CD14-positive monocyte (primary cell): Measurements from ENCODE around the gene ISG15. TPM values are rescaled to one million over a fixed set of nuclear protein-coding genes. Genes with fewer than 3 reads are reported as not detected.

ENCODE experiments used
- DNase-seq, 3 donors: peaks; one replicate each; pipeline ENCODE4 v3.0.0-alpha.2; 2011 to 2022
- H2AFZ ChIP-seq: 2 replicates; pipeline ENCODE4 v1.6.0; 2012; ENCODE audit warnings: mild to moderate bottlenecking, low read depth, low read length, inconsistent platforms; ENCODE audit not compliant: insufficient read depth, poor library complexity, severe bottlenecking
- H3K27ac ChIP-seq, 2 donors: 1 replicate in 1 of 2; 2 replicates in 1 of 2; pipeline ENCODE4 v1.5.1; 2012 to 2013; ENCODE audit warnings: low read length in 2 of 2, control low read depth in 1 of 2, inconsistent platforms in 1 of 2, low read depth in 1 of 2, mild to moderate bottlenecking in 1 of 2
- H3K27me3 ChIP-seq, 2 donors: one replicate each; pipeline versions ENCODE4 v1.6.0 to v1.6.1; 2011 to 2013; ENCODE audit warnings: low read length in 2 of 2; ENCODE audit not compliant: control insufficient read depth in 2 of 2, insufficient read depth in 2 of 2
- H3K36me3 ChIP-seq, 2 donors: replicated peaks in 1 of 2; 1 replicate in 1 of 2; 2 replicates in 1 of 2; pipeline versions ENCODE4 v1.5.1 to v1.6.1; 2012 to 2013; ENCODE audit warnings: low read length in 2 of 2, control low read depth in 1 of 2, inconsistent platforms in 1 of 2, mild to moderate bottlenecking in 1 of 2; ENCODE audit not compliant: insufficient read depth in 2 of 2, control insufficient read depth in 1 of 2
- H3K4me1 ChIP-seq, 2 donors: 1 replicate in 1 of 2; 2 replicates in 1 of 2; pipeline versions ENCODE4 v1.5.1 to v1.6.1; 2012 to 2013; ENCODE audit warnings: low read length in 2 of 2, control low read depth in 1 of 2, inconsistent platforms in 1 of 2, mild to moderate bottlenecking in 1 of 2, moderate library complexity in 1 of 2; ENCODE audit not compliant: insufficient read depth in 2 of 2, control insufficient read depth in 1 of 2
- H3K4me2 ChIP-seq: replicated peaks from 2 replicates; pipeline ENCODE3; 2012; ENCODE audit warnings: low read length, moderate library complexity, mild to moderate bottlenecking; ENCODE audit not compliant: poor library complexity, severe bottlenecking; ENCODE audit errors: extremely low read depth
- H3K4me3 ChIP-seq, 3 experiments: fragments of 200-600 bp in 1 of 3; sonication (generic) in 1 of 3; replicated peaks in 1 of 3; 1 replicate in 2 of 3; 2 replicates in 1 of 3; pipeline ENCODE4 v1.5.1; 2011 to 2013; ENCODE audit warnings: low read length in 3 of 3, mild to moderate bottlenecking in 3 of 3, control low read depth in 2 of 3, low read depth in 2 of 3, inconsistent platforms in 1 of 3, moderate library complexity in 1 of 3
- H3K79me2 ChIP-seq: 2 replicates; pipeline ENCODE4 v1.6.0; 2012; ENCODE audit warnings: mild to moderate bottlenecking, control low read depth, inconsistent platforms, low read length, moderate library complexity; ENCODE audit not compliant: insufficient read depth
- H3K9ac ChIP-seq: 2 replicates; pipeline ENCODE4 v1.6.0; 2017; ENCODE audit warnings: low read length, mild to moderate bottlenecking; ENCODE audit not compliant: insufficient read depth, poor library complexity, severe bottlenecking
- H3K9me3 ChIP-seq, 2 donors: replicated peaks in 1 of 2; 1 replicate in 1 of 2; 2 replicates in 1 of 2; pipeline versions ENCODE4 v1.5.1 to v1.6.1; 2012 to 2013; ENCODE audit warnings: low read length in 2 of 2, control low read depth in 1 of 2; ENCODE audit not compliant: control insufficient read depth in 1 of 2, insufficient read depth in 1 of 2
- H4K20me1 ChIP-seq: 2 replicates; pipeline ENCODE4 v1.6.0; 2012; ENCODE audit warnings: mild to moderate bottlenecking, low read length, control low read depth, moderate library complexity; ENCODE audit not compliant: insufficient read depth
- H3K27ac Mint-ChIP-seq, 7 donors: one replicate each; pipeline ENCODE4 v1.8.0; 2020; ENCODE audit warnings: mild to moderate bottlenecking in 7 of 7, mixed read lengths in 7 of 7, moderate library complexity in 6 of 7, inconsistent platforms in 2 of 7
- H3K27me3 Mint-ChIP-seq, 3 donors: one replicate each; pipeline ENCODE4 v1.8.0; 2021 to 2022; ENCODE audit warnings: low read depth in 3 of 3, mild to moderate bottlenecking in 3 of 3, mixed read lengths in 3 of 3, moderate library complexity in 3 of 3, inconsistent platforms in 1 of 3
- H3K36me3 Mint-ChIP-seq, 2 donors: one replicate each; pipeline ENCODE4 v1.8.0; 2020; ENCODE audit warnings: mixed read lengths in 2 of 2, inconsistent platforms in 1 of 2, mild to moderate bottlenecking in 1 of 2
- H3K4me1 Mint-ChIP-seq: one replicate; pipeline ENCODE4 v1.8.0; 2020; ENCODE audit warnings: mild to moderate bottlenecking, mixed read lengths
- H3K4me3 Mint-ChIP-seq, 2 donors: one replicate each; pipeline ENCODE4 v1.8.0; 2020; ENCODE audit warnings: mild to moderate bottlenecking in 2 of 2, mixed read lengths in 2 of 2, moderate library complexity in 1 of 2
- H3K9me3 Mint-ChIP-seq, 7 donors: one replicate each; pipeline ENCODE4 v1.8.0; 2020 to 2022; ENCODE audit warnings: mixed read lengths in 7 of 7, mild to moderate bottlenecking in 6 of 7, moderate library complexity in 6 of 7, inconsistent platforms in 2 of 7
- CTCF ChIP-seq: fragments of 200-600 bp; IDR thresholded peaks from one replicate; pipeline ENCODE4 v1.8.0; 2022; ENCODE audit warnings: antibody characterized with exemption, mild to moderate bottlenecking
- WGBS: methylation state at CpG from one replicate; pipeline ENCODE4 v1.1.5; 2013; ENCODE audit warnings: missing lambda C conversion rate; ENCODE audit not compliant: insufficient coverage; 5-methylcytosine and 5-hydroxymethylcytosine counted together
- intact Hi-C, 2 donors: fragments of 100-400 bp; cut with micrococcal nuclease; formaldehyde crosslinking; loops; one replicate each; pipeline versions ENCODE4 v1.15.0 to v1.15.1; 2023
- polyA plus RNA-seq, 3 donors: library from polyadenylated mRNA; depleted of rRNA in 1 of 3; unstranded in 2 of 3; stranded (reverse) in 1 of 3; fragments of 300-500 nt in 2 of 3; fragments of >200 nt in 1 of 3; fragmentation: Illumina TruSeq in 2 of 3; gene quantifications; 1 replicate in 2 of 3; 2 replicates in 1 of 3; pipeline ENCODE4 v1.2.3, GENCODE V29; 2012 to 2021

The ISG15 gene
- polyA plus RNA-seq, 3 donors = 128 to 241 (median 145) TPM

GRCh38 chr1:980602-981395 is 32.5 kb upstream of the ISG15 start:
- Mint-ChIP-seq H3K27ac (no peak overlapping the region), H3K4me3 (no peak overlapping the region), H3K27me3 (peaks cover 23 to 37% (median 27%) of the 10 kb centered on the region in 3 donors), H3K9me3 (peaks cover 2 to 5% (median 4%) of the 10 kb centered on the region in 7 donors), H3K4me1 (peaks cover 1% of the 10 kb centered on the region), H3K36me3 (no peaks in the 10 kb centered on the region)
- H3K9me3 ChIP-seq = peaks cover 0 to 5% of the 10 kb centered on the region in 2 donors
- H2AFZ ChIP-seq = no peak overlapping the region
- no peak overlapping the region for H3K9ac ChIP-seq
- H3K4me1 ChIP-seq = peaks cover 5 to 6% of the 10 kb centered on the region in 2 donors
- 88% methylated on average over 30 of the region's 35 CpGs for WGBS
- no peak overlapping the region for H3K27ac ChIP-seq
- H3K4me3 ChIP-seq = no peak overlapping the region
- no peaks in the 10 kb centered on the region for H4K20me1 ChIP-seq
- TF ChIP-seq CTCF = no peak
- DNase-seq = no peak
- H3K79me2 ChIP-seq = no peaks in the 10 kb centered on the region
- no peak overlapping the region for H3K4me2 ChIP-seq
- intact Hi-C loops = loop anchor here (5.0 to 10.0 kb wide), 2 partner anchors 82 to 84 kb away; no protein-coding TSS in a partner anchor
- H3K36me3 ChIP-seq = no peaks in the 10 kb centered on the region
- peaks cover 0 to 9% of the 10 kb centered on the region in 2 donors for H3K27me3 ChIP-seq

DNA sequence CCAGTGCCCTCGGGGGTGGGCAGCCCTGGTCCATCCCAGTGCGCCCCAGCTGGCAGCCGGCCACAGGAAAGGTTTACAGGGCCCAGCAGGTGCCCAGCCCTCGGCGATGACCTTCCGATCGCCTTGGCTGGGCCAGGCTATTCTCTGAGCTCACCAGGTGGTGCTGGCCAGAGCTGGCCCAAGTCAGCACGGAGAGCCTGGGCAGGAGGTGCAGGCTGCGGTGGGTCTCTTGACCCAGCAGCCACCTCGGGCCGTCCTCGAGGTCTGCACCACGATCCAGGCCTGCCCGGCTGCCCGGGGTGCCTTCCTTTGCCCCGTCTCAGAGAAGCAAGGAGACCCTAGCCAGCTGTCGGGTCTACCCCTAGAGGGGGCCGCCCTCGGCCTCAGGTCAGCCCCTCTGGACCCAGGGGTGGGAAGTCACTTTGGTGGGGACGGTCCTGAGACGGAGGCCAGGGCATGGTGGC is 31.8 kb upstream of the ISG15 start:
- no peaks in the 10 kb centered on the region for H3K4me1 Mint-ChIP-seq
- Histone ChIP-seq H3K27me3 (peaks cover 0 to 7% of the 10 kb centered on the region in 2 donors), H3K4me2 (no peak overlapping the region), H3K79me2 (no peaks in the 10 kb centered on the region), H2AFZ (no peak overlapping the region), H3K9me3 (peaks cover 0 to 5% of the 10 kb centered on the region in 2 donors), H3K4me3 (no peak overlapping the region), H3K9ac (no peak overlapping the region), H4K20me1 (no peaks in the 10 kb centered on the region), H3K27ac (no peak overlapping the region), H3K4me1 (no peaks in the 10 kb centered on the region), H3K36me3 (no peaks in the 10 kb centered on the region)
- no peak overlapping the region for H3K4me3 Mint-ChIP-seq
- peaks cover 23 to 39% (median 30%) of the 10 kb centered on the region in 3 donors for H3K27me3 Mint-ChIP-seq
- intact Hi-C loops = loop anchor here (5.0 to 10.0 kb wide), 2 partner anchors 81 to 83 kb away; no protein-coding TSS in a partner anchor
- TF ChIP-seq CTCF = no peak
- H3K36me3 Mint-ChIP-seq = no peaks in the 10 kb centered on the region
- WGBS = 89% methylated on average over 14 of the region's 21 CpGs
- H3K27ac Mint-ChIP-seq = peak overlapping the region in 1 of 7 donors; percentile 62
- no peak for DNase-seq
- peaks cover 2 to 5% (median 4%) of the 10 kb centered on the region in 7 donors for H3K9me3 Mint-ChIP-seq
